HPDE6-E6E7 (cell line): ENCODE results near the gene WHRN.

ENCODE experiments used
- DNase-seq: peaks from one replicate; pipeline ENCODE4 v3.0.0; 2011; ENCODE audit warnings: missing footprints; ENCODE audit errors: extremely low spot score

The WHRN gene

DNA sequence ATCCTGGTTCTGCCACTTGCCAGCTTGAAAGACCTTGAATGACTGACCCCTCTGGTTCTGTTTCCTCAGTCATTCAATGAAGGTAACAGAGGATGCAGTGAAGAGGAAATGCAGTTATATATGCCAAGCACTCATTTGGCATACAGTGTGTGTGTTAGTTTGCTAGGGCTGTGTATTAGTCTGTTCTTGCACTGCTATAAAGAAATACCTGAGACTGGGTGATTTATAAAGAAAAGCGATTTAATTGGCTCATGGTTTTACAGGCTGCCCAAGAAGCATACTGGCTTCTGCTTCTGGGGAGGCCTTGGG is 8.6 kb upstream of the WHRN start:
- no peak for DNase-seq

DNA sequence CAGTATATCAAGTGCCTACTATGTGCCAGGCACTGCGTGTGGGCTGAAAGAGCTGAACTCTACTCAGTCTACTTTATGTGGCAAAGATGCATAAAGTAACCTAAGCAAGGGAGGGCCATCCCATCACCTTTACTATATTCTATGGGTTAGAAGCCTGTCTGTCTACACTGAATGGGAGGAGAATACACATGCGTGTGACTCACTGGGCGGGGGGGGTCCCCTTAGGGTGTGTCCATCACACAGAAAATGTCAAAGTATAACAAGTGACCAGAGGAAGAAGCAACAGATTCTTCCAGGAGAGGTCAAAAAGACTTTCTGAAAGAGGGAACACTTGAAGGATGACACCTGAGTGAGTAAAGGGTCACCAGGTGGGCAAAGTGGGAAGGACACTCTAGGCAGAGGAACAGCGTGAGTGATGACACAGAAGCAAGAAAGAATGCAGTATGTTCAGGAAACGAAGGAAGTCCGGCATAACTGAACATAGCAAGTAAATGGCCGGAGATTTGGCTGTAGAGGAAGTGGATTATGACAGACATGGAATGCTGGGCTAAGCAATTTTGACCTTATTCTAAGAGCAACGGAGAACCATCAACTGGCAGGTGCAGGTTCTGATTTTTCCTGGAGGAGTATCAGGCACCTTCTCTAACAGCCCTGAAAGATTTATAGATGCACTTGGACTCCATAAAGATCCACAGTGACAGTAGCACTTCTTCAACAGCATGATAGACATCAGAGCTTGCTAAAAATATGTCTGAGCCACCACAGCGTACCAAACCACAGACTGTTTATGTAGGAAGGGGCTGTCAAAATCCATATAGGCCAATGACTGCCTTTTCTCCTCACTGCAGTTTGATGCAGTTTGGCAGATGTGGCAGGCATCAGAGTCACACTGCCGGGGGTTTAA is 8.0 kb upstream of the WHRN start:
- peak; percentile 26 for DNase-seq

DNA sequence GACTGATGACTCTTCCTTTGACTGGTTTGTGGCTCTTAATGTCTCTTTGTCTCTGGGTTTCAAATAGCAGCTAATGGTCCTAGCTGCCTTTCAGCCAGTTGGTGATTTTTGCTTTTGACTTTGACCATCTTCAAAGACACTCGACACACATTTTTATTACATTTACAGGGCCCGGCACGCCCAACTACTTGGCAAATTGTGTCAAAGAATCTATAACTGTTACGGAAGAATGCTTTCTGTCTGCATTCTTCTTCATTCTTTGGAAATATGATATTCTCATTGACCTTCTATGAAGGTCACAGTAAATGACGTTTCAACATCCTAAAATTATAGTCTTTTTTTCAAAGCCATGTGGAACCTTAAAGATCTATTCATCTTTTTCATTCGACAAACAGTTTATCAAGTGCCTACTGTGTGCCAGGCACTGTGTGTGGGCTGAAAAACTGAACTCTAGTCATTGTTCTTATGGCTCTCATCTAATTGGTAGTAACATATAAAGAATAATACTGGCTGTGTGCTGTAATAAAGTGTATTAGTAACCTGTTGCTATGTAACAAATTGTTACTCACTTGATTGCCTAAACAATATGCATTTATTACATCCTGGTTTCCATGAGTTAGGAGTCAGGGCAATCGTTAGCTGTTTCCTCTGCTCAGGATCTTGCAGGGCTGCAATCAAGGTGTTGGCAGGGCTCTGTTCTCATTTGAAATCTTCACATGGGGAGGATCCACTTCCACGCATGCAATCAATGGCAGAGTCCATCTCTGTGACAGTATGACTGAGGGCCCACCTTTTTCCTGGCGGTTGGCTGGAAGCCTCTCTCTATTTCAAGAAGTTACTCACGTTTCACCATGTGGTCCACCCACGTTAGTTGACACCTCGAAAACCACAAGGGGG is 7.0 kb upstream of the WHRN start:
- no peak for DNase-seq

DNA sequence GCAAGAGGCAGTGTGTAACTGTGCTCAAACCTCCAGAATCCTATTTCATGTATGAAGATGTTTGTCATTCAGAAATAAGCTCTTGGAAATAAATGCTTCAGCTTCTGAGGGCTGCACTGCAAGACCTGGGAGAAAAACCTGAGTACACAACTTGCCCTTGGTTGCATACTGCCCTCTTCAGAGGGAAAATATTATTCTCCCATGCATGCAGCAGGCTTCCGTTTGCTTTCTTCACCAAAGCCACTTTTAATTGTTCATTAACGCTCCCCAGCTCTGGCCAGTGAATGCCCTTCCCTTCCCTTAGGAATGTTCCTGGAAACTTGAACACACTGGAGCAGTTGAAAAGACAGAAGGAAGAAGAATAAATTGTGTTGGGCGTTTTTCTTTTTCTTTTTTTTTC is 2.5 kb upstream of the WHRN start:
- DNase-seq = peak; percentile 41

DNA sequence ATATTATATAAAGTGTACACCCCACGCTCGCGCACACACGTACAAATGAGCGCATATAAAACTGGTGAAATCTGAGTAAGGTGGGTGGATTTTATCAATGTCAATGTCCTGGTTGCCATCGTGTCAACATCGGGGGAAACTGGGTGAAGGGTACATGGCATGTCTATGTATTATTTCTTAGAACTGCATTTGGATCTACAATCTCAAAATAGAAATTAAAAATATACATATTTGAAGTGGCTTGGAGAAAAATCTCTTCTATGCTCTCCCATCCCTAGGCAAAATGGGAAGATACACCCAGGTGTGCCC is 763 bp upstream of the WHRN start:
- DNase-seq = no peak

- DNase-seq = peak; percentile 41
Measured at GRCh38 chr9:114504341-114505186, 709 bp downstream of the WHRN start.

DNA sequence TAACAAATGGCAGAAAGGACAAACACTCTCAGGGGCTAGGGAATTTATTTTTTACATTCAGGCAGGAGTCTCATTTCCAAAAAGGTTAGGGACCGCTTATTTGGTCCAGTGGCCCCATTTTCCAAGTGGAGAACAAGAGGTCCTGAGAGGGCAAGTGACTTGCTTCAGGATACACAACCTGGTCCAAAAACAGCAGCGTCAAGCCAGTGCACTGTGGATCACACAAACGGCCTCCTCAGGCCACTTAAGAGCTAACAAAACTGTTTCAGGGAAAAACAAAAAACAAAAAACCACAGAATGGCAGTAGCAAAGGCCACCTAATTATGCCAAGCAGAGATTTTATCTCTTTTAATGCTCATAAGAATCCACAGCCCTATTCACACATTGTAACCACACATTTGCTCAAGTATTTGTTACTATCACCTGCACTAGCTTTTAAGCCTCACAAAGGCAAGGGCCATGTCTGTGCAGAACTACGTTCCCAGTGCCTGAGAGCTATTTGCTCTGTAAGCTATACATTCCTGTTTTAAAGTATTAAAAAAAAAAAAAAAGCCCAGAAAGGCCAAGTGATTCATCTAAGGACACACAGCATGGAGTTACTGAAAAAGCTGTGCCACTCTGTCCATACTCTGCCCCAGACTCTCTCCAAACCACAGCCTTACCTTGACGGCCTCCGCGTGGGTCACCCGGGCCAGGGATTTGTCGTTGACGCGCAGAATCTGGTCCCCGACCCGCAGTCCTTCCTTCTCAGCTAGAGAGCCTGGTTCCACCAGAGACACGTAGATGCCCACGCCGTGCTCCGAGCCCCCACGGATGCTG is 1.5 kb downstream of the WHRN start:
- DNase-seq = no peak

DNA sequence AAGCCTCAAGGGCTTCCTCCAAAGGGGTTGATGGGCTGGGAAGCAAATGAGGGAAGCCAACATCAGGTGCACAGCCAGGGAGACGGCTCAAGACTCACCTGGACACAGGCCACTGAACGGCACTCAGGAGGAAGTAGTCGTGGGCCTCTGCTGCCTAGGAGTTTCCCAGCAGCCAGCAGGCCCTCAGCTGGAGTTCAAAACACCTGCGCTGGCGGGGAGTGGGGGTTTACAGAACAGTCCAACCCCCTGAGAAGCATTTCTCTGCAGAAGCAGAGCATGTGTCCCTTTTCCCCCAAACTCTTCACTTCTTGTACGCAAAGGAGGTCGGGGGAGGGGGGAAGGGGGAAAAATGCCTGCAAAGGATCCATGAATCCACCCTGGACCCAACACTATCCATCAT is 2.3 kb downstream of the WHRN start:
- DNase-seq = no peak

DNA sequence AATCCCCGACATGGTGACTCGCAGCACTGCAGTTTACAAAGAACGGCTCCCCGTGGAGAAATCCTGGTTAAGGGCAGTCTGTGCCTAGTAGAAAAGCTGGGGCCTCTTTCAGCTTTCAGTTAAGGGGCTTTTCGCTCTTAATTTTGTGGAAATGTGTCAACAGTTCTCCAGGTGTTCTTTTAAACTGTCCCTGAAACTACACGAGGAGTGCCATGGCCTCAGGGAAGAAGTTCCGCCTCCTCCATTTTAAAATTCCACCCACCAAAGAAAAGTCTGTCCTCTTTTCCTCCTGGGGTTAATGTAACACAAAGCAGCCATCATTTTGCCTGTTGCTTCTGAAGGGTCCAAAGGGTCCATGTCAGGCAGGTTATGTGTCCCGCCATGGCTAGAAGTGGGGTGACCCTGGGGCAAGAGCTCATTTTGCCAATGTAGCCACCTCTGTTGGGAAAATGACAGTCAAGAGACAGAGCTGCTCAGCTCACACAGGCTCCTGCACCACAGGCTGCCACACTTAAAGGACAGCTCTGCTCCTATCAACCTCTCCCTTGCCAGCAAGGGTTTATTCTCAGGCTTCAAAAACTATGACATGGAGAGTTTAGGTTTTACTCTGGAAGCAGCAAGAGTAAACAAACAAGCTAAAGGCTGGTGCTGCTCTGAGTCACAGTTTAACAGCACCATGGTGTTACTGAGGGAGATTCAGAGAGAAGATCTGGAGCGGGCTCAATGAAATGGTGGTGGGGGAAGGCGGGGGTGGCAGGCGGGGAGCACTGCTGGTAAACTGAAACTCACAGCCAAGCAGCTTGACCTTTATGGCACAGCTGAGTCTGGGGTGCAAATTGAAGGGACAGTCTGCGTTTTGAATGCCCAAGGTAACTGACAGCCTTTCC is 3.2 kb downstream of the WHRN start:
- DNase-seq = peak; percentile 52

GRCh38 chr9:114500697-114501292 is 4.5 kb downstream of the WHRN start:
- DNase-seq = no peak

DNA sequence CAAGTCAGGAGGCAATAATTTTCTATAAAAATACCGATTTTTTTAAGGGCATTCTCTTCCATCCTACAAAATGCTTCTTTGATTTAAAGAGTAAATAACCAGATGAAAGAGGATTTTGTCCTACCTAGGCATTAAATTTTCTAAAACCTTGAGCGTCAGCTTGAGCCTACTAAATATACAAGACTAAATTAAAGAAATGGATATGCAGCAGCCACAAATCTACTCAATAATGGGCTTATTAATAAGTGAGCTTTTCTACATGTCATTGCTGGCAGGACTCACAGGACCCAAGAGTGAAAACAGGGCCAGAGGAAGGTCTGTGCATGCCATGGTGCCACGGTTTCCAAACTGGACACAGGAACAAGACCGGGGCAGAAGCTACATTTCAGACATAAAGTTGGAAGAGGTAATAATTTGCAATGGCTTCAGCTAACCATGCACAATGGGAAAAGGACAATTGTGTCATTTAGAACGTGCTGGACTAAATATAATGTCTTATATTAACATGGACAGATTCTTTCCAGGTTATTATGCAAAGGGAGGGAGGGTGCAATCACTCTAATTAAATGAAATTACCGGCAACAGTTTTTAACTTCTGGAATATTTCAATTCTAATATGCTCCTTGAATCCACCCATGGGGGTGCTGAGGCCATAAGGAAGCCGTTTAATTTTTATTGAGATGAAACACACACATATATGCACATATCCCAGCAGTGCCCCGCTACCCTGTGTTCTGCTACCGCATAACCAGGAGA is 5.2 kb downstream of the WHRN start:
- no peak for DNase-seq

DNA sequence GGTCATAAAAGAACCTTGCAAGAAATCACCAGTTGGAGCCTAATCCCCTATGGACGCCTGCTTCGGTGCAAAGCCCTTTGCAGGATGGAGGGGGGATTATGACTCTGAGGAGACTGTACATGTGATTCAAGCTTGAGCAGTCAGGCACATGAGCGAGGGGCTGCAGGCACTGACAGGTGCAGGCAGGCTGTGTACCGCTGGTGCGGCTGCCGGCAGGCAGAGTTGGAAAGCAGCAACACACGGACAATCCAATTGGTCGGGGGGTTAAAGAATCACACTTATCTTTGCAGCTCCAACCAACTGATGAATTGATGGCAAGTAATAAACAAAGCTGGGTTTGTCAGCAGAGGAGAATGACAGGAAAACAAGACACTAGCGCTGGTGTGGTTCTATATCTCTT is 5.7 kb downstream of the WHRN start:
- DNase-seq = no peak

DNA sequence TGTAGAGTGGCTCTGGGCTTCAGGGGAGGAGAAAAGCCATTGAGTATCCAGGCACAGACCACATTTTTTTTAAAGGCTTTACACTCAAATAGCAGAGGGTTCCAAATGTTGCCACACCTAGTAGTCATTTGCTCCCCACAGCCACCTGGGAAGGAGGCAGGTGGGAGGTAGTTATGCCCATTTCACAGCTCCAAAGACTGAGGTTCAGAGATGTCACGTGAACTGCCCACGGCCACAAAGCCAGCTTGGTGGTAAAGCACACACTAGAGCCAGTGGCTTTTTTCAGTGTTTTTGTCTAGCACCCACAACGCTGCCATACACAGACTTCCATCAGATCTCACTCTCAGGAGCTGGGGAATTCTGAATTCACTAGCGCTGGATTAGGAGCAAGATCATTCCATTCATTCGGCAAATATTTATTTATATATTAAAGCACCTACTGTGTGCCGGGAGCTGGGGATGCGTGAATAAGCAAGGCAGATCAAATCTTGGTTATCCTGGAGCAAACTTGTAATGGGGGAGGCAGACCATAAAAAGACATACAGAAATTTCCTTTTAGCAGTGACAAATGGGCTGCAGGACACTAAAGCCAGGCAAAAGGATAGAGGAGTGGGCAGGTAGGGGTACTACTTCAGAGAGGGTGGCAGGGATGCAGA is 7.4 kb downstream of the WHRN start:
- no peak for DNase-seq

- DNase-seq = no peak
Measured at GRCh38 chr9:114497236-114497635, 8.0 kb downstream of the WHRN start.

DNA sequence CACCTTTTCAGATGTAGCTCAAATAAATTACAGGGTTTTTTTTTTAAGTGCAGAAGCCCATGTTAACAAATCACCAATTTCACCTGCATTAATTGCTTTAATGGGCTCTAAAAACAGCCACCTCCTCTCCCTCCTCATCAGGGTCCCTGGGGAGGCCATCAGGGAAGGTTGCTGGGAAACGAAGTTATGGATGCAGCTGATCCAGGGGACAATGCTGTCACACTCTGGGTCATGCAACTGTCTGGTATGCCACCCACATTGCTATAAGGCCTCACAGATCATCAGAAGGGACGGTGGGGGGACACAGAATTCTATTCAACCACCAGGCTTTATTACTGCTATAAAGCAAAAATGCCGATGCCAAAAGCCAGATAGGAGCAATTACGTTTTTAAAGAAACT is 9.3 kb downstream of the WHRN start:
- no peak for DNase-seq

DNA sequence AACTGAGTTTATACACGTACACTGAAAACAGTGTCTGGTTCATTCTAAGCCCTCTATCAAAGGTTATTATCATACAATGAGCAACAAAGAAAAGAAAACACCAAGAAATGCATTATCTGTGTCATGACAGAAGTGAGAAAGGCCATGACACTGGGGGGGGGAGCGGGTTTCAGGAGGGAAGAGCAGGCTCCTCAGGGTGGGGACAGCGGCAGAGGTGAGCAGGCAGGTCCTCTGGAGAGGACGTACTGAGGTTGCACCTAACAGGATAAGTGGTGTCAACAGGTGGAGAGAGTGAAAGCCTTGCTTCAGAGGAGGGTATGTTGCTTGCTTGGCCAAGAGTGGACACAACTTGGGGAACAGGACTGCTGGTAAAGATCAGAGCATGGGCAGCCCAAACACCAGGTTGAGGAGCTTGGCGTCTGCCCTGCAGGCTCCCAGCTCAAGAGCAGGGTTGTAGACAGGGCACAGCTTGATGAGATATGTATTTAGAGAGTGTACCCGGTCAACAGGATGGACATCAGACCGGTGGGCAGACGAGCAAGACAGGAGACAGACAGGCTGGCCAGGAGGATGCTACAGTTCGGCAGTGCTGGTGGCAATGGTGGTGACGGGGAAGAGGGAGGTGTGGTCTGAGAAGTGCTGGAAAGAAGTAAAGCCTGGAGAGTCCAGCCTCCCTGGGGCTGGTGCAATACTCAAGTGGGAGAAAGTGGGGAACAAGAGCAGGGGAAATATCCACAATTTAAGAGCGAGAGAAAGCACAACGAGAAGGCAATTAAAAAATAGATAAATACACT is 10.3 kb downstream of the WHRN start:
- DNase-seq = no peak

DNA sequence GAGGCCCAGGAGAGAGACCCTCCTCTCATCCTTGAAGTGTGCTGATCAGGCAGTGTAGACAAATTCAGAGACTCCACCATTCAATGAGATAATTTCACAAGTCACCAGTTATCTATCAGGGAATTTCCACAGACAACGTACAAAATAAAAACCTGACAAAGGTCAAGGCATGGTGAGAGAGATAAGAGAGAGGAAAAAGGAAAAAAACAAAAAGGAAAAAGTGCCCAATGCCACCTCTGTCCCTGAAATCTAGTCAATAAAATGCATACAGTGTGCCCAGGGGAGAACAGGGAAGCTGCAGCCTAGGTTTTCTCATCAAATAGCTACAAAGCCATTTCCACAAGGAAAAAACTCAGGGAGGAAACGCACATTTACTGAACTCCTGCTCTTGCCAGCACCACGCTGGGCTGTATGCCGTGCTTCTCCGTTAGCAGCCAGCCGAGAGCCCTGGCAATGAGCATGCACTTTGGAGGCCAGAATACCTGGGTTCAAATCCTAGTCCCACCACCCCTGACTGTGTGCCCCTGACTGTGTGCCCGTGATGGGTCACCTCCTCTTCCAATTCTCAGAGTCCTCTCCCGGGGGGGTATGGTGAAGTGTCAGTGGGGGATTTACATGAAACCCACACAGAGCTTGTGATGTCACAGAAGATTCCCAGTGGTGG is 11.6 kb downstream of the WHRN start:
- no peak for DNase-seq
